G401.6 (cell line): ENCODE data around the gene NOS1AP.
"Not testable (repeated sequence)": the region's sequence is repeated elsewhere in the genome, so short reads cannot be mapped to it uniquely, and the experiment has no call there.

Source experiments
- FAIRE-seq: peaks from 2 replicates; lab custom pipeline; 2012; peaks lifted over from hg19 to GRCh38; lab: Jason Lieb, UNC

The NOS1AP gene

GRCh38 chr1:162195567-162195966 lies 126.1 kb downstream of the NOS1AP start:
- no peak for FAIRE-seq

DNA sequence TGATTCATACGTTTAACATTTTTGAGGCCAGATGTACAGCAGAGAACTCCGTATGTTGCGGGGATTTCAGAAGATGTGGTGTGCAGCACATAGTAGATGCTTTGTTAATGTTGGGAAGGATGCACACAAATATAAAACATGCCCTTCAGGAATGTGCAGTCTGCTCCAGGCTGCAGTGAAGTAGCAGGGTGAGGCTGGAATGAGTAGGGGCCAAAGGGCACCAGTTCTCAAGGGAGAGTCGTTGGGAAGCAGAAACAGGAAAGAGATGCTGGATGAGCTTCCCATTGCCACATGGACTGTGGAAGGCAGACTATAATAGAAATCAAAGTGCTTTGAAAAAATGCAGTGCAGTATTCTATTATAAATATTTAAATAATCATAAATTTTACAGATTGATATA lies 126.9 kb downstream of the NOS1AP start:
- FAIRE-seq = no peak

DNA sequence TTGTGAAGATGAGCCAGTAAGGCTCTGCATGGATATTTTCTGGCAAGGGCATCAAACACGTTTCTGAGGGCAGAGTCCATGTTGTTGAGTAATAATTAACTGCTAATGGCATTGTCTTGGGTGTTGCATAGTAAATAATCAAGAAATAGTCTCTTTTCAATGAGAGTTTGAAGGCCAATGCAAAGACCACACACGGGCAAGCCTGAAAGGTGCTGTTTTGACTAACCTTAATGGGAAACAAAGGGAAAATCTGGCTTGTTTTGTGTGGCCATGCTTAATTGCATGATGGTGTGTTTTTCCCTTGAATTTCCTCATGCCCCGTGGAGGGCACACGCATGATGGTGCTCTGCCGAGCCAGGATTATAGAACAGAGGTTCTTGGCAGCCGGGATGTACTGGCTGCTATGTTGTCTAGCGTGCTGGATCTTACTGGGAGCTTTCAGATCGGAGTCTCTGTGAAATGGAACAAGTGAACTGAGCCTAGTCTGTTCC lies 127.6 kb downstream of the NOS1AP start:
- no peak for FAIRE-seq

DNA sequence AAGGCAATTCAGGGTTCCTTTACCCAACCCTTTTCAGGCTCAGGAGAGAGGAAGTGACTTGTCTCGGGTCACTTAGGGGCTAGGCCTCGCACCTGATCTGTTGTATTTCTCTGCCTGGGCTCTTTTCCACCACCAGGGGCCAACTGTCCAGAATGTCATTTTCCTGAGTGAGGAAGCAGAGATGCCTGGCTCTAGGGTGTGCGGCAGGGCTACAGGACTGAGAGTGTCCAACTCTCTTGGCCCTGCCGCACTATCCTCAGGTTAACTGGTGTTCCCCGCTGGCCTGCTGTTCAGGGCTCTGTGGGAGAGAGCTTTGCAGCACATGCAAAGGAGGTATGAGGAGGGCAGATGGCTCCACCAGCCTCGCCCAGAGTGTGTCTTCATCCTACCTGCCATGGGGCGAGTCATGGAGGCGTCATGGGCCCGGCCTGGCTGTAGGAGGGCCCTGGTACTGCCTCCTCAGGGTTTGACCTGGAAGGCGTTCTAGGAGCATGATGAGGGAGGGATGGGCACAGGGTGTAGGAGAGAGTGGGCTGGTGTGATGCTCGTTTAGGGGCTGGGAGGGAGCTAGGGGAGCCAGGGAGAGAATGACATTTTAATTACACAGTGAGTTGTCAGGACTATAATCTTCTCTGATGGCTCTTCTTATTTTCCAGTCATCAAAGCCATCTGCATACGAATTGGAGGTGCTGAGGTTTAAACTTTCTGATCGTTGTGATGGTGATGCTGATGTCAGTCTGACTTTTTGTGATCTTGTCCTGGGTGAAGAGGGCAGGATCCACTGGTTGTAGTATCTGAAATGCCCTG lies 128.3 kb downstream of the NOS1AP start:
- FAIRE-seq = no peak

DNA sequence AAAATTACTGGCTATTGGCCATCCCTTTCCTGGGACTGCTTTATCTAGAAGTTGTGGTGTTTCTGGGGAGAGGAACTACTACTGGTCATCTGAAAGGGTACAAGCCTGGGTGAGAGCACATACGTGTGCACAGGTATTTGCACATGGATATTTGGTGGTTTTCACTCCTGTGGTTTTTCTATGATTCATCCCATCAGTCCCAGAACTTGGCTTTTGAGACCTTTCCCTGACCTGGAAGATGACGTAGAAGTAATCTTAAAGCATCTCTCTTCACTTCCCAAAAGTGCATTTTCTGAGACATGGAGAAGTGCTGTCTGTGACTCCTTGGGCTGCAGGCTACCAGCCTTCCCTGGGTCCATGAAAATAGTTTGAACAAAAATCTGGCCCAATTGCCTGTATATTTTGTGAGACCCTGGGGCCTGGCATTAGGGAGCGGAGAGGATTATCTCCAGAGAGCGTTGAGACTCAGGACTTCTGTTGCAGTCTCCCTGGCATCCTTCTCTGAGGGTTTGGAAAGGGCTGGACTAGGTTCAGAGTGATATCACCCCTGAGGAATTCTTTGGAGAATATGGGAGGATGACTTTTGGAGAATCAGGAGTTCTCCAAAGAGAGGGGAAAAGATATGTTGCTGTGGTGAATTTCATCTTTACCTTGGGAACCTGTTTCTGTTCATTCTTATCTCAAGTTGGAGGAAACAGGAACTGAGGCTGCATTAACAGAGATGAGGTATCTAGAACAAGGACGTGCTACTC lies 130.8 kb downstream of the NOS1AP start:
- FAIRE-seq = no peak

GRCh38 chr1:162201062-162201461 lies 131.6 kb downstream of the NOS1AP start:
- FAIRE-seq = not testable (repeated sequence)

DNA sequence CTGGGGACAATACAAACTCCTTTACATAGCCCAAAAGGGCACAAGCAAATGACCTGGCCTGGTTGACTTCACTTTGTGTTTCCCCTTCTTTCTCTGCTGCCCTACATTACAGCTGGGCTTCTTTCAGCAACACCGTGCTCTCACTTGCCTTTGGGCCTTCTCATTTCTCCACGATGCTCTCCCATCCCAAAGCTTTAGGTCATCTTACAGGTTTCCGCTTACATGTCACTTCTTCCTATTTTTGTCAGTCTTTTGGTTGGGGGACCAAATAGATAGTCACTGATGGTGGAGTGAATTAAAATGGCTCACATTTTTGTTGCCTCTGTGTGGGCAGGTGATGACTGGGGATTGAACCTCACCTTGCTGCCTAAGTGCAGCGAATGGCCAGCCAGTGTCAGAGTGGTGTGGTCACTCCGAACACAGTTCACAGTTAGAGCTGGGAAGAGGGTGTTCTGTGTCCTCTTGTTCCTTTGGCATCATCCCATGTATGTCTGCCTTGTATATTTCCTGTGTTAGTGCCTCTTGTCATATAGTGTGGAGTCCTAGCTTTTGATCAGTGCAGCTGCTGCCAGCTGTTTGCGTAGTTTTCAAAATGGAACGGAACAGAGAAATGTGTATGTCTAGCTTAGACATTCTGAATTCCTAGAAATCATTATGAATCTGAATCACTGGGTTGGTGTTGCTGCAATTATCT lies 134.8 kb downstream of the NOS1AP start:
- FAIRE-seq = no peak

GRCh38 chr1:162204823-162205155 lies 135.3 kb downstream of the NOS1AP start:
- FAIRE-seq = no peak

GRCh38 chr1:162206300-162206699 lies 136.8 kb downstream of the NOS1AP start:
- FAIRE-seq = no peak

- no peak for FAIRE-seq
Measured at GRCh38 chr1:162206749-162207635, 137.5 kb downstream of the NOS1AP start.

DNA sequence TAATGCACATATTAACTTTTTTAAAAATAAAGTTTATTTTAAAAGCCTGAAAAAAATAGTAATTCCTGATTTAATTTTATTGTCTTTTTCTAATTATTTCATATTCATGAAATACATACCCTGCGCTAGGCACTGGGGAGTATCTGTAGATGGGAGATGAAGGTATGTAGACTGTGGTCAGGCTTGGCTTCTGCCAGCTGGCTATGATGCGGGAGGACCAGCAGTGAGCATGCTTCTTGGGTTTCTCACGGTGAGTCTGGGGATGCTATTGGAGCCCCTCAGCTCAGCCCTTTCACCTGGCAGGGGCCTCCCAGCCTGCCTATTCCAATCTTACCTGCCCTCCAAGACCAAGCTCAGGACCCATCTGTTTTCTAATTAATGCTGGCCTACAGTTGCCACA lies 138.4 kb downstream of the NOS1AP start:
- FAIRE-seq = no peak

- no peak for FAIRE-seq
Measured at GRCh38 chr1:162210196-162210595, 140.7 kb downstream of the NOS1AP start.

GRCh38 chr1:162212713-162213112 lies 143.2 kb downstream of the NOS1AP start:
- FAIRE-seq = no peak

- no peak for FAIRE-seq
Measured at GRCh38 chr1:162213281-162213912, 143.9 kb downstream of the NOS1AP start.

DNA sequence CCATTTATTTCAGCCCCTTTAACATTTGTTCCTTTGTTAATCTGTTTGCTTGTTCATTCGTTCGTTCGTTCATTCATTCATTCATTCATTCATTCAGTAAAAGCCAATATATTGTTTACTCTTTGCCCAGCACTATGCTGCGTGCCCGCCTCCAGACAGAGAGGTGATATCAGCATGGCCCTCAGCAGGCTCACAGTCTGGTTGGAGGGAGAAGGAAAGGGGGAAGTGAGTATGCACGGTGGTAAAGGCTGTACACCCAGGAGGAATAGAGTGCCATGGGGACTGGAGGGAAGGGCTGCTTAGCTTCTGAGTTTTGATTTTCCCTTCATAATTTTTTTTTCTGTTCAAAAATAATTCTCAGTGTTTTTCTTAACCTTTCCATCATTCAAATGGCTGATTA lies 144.7 kb downstream of the NOS1AP start:
- FAIRE-seq = no peak

DNA sequence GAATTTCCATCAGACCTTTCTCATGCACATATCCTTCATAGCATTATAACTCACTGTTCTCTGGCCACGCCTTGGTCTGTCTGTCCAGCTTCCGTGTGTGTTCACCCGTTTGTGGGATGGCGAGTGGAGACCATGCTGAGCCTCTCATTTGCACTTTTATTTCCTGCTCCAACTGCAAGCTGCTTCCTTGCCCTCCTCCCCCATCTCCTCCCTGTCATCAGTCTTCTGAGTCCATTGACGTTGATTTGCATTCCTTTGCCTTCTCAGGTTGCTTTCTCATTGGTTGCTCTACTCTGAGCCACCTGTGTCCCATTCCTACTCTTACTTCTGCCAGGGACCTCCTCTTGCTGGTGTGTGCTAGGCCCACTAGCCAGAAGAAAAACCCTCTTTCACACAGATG lies 146.4 kb downstream of the NOS1AP start:
- FAIRE-seq = no peak

DNA sequence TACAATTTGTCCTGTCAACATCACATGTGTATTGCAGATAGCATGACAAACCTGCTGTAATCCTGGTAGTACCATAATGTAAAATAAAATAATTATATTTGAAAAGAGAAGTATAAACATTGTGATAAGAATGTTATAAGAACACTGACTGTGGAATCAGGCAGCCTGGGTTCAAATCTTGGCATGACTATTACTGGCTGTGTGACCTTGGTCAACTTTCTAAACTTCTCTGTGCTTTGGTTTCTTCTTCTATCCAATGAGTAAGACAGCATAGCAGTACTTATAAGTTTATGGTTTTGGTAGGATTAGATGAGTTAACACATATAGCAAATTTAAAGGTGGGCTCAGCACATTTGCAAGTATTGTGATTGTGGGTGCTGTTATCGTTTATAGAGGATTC lies 147.1 kb downstream of the NOS1AP start:
- no peak for FAIRE-seq

GRCh38 chr1:162217706-162218105 lies 148.2 kb downstream of the NOS1AP start:
- FAIRE-seq = no peak

DNA sequence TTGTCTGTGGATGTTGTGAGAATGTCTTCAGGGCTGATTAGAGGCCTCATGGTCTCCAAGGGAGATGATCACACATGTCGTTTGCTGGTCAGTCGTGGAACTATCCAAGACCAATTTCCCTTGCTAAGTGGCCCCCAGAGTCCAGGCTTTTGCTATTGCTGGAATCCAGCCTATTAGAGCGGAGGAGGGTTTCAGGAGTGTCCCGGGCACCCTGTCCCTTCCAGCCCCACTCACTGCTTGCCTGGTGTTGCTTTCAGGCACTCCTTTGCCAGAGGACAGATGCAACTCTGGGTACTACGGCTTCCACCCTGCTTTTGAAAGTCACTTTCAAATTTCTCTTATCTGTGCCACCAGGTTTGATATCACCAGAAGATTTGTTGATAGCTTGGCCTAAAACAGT lies 149.1 kb downstream of the NOS1AP start:
- FAIRE-seq = no peak

- no peak for FAIRE-seq
Measured at GRCh38 chr1:162218975-162219374, 149.5 kb downstream of the NOS1AP start.

DNA sequence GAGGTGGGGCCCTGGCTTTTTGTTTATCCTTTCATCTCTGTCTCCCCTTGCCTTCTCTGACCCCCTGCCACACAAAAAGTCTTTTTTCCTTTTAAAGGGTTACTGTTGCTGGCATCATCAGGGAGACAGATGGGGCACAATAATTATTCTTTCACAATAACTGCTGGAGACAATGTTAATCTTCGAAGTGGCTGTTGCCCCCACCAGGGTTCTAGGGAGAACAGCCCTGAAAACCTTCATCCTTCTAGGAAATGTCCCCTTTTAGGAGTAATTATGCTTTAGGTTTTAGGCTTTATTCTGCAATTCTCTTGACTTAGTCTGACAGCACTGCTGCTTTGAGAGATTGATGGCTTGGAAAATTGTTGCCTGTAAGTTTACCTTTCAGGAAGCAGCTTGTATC lies 150.0 kb downstream of the NOS1AP start:
- FAIRE-seq = no peak
